ENCODE data around the gene ALDOC.
"Not testable (repeated sequence)": the region's sequence is repeated elsewhere in the genome, so short reads cannot be mapped to it uniquely, and the experiment has no call there.

GRCh38 chr17:28604031-28604430 is 27.3 kb upstream of the ALDOC start:
- not testable (repeated sequence) for TF ChIP-seq SUZ12 (IDR thresholded peaks at IDR 0.05; ENCODE audit: extremely low read depth, insufficient read depth, insufficient read length); YY1 (IDR thresholded peaks at IDR 0.05; ENCODE audit: insufficient read depth, insufficient read length)
